AG09309 (cell line): ENCODE data around the gene NUPR1.
"Not testable (repeated sequence)": the region's sequence is repeated elsewhere in the genome, so short reads cannot be mapped to it uniquely, and the experiment has no call there.

Experiments used
- DNase-seq: peaks from one replicate; pipeline ENCODE4 v3.0.0-alpha.2; 2010; ENCODE audit warnings: low read depth
- H3K4me3 ChIP-seq: 2 replicates; pipeline ENCODE4 v1.5.1; 2011; ENCODE audit warnings: mild to moderate bottlenecking, low read depth, low read length, moderate library complexity; ENCODE audit not compliant: control insufficient read depth
- TF ChIP-seq, protein P1 (sequence below): IDR thresholded peaks from 2 replicates; pipeline ENCODE4 v1.5.1; 2011; ENCODE audit warnings: mild to moderate bottlenecking, low read depth, low read length, inconsistent platforms; ENCODE audit not compliant: insufficient read depth, control insufficient read depth; ENCODE audit errors: missing control alignments

Gene NUPR1

DNA sequence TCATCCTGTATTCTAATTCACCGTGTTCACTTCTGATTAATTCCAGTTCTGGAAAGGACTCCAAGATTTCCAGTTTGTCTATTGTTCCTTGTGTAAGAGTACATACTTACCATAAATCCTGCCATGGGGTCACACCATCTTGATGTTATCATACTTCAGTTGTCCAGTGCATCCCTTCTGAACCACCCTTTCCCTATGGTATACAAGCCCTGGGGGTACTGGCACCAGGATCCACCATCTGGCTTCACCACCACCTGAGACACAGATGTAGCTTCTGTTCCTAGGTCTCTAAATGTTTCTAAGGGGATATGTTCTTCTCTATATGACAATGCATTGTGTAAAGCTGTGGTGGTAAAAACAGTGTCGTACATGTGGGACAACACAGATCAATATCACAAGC is 36.2 kb upstream of the NUPR1 start:
- H3K4me3 ChIP-seq: no peak overlapping the region
- no peak for DNase-seq
- TF ChIP-seq, protein P1, sequence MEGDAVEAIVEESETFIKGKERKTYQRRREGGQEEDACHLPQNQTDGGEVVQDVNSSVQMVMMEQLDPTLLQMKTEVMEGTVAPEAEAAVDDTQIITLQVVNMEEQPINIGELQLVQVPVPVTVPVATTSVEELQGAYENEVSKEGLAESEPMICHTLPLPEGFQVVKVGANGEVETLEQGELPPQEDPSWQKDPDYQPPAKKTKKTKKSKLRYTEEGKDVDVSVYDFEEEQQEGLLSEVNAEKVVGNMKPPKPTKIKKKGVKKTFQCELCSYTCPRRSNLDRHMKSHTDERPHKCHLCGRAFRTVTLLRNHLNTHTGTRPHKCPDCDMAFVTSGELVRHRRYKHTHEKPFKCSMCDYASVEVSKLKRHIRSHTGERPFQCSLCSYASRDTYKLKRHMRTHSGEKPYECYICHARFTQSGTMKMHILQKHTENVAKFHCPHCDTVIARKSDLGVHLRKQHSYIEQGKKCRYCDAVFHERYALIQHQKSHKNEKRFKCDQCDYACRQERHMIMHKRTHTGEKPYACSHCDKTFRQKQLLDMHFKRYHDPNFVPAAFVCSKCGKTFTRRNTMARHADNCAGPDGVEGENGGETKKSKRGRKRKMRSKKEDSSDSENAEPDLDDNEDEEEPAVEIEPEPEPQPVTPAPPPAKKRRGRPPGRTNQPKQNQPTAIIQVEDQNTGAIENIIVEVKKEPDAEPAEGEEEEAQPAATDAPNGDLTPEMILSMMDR: no peak

DNA sequence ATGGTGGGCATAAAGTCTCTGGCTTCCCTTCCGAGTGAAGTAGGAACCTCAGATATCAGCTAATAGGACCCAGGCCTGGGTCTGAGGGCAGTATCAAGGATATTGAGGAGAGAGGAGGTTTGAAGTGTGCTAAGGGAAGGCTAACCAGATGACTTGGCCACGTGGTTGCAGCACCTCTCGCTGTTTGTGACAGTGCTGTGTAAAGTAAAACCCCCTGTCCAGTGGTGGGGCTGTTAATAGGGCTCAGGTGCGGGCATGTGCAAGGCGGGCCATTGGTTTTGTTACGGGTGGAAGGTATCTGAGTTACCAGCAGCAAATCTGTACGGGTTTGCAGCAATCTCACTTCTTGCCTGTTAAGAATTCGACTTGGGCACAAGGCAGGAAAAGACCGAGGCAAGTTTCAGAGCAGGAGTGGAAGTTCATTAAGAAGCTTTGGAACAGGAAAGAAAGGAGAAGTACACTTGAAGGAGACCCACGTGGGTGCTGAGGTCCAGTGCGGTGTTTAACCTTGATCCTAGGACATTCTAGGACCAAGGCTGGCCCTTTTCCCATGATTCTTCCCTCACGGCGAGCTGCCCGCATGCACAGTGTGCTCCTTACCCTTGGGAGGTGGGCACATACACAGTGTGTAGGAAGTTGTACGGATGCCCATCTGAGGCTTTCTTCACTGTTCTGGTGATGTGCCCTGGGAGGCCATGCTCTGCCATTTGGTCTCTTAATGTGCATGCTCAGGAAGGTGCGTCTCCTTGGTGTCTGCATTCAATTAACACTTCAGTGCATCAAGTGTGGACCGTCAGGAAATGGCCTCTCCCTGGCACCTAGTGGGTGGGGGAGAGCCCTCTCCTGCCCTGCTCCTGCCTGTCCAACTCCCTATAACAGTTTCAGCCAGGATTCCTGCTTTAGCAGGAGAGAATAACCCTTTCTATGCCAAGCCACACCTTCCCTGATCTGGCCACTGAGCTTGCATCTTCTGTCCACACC is 35.3 kb upstream of the NUPR1 start:
- no peak for DNase-seq
- TF ChIP-seq, protein P1: no peak

DNA sequence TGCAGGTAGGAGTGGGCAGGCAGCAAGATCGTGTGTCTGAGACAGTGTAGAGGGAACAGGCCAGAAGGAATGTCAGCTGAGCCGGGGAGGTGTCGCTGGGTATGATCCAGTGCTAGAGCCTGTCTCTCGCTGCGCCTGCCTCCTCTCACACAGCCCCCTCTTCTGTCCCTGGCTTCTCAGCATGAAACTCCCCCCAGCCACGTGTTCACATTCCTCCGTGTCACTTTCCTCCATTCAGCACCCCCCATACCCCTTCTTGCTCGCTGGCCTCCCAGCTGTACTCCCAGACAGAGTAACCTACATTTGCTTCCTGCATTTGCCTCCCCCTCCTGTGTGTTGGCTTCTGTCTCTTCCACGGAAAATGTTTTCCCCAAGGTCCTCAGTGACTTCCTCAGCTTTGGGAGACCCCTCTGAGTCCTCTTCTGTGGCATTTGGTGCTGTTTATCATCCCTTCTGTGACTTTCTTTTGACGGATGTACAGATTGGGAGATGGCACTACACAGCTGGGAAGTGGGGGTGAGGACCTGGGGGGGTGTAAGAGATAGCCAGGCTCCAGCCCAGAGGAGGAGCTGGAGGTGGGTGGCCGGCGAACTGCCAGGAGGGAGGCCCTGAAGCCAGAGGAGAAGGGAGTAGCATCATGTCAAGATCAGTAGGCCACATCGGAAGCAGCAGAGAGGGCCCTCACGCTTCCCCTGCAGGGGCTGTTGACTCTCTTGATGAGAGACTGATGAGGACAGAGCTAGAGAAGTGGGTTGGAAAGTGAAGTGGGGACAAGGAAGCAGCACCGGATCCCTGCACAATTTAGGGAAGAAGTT is 34.1 kb upstream of the NUPR1 start:
- no peak for DNase-seq
- no peak overlapping the region for H3K4me3 ChIP-seq
- TF ChIP-seq, protein P1: no peak

More for the DNA sequence above, 35.3 kb upstream of the NUPR1 start:
- H3K4me3 ChIP-seq: no peak overlapping the region

DNA sequence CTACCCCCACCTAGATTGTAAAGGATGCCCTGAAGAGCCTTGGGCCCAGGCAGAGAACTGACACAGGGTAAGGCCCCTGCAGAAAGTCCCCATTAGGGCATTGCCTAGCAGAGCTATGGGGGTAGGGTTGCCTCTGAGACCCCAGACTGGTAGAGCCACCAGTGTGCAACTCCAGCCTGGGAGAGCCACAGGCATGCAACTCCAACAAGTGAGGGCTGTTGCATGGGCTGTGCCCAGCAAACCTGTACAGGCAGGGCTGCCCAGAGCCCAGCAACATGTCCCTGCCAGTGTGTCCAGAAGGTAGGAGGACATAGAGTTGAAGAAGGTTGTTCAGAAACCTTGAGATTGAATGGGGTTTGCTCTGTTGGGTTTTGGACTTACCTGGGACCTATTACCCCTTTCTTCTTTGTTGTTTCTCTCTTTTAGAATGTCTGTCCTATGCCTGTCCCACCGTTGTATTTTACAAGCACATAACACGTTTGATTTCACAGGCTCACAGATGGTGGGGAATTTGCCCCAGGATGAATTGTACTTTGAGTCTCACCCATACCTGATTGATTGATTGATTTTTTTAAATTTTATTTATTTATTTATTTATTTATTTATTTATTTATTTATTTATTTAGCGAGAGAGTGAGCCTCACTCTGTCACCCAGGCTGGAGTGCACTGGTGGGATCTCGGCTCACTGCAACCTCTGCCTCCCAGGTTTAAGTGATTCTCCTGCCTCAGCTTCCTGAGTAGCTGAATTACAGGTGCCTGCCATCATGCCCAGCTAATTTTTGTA is 31.4 kb upstream of the NUPR1 start:
- no peak overlapping the region for H3K4me3 ChIP-seq
- DNase-seq: no peak
- TF ChIP-seq, protein P1: no peak

DNA sequence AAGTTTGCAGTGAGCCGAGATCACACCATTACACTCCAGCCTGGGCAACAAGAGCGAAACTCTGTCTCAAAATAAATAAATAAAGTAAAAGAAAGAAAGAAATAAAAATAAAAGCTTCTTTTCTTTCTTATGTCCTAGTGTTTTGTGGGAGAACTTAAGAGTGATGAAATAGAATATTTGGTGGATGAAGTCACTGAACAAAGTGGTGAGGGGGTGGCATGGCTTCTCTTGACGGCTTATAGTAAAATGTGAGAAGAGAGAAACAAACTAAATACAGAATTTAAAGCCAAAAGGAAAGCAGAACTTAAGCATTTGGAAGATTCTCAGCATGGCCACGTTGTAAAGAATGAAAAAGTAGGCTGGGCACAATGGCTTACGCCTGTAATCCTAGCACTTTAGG is 30.2 kb upstream of the NUPR1 start:
- no peak overlapping the region for H3K4me3 ChIP-seq
- TF ChIP-seq, protein P1: no peak
- DNase-seq: no peak

DNA sequence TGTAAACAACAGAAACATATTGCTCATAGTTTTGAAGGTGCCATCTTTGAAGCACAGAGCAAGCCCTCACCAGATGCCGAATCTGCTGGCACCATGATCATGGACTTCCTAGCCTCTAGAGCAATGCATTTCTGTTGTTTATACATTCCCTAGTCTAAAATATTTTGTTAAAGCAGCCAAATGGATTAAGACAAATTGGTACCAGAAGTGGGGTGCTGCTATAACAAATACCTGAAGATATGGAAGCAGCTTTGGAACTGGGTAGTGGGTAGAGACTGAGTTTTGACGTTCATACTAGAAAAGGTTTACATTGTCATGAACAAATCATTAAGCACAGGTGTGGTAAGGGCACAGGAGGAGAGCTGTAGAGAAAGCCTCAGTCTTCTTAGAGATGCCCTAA is 28.5 kb upstream of the NUPR1 start:
- TF ChIP-seq, protein P1: no peak
- no peak for DNase-seq
- H3K4me3 ChIP-seq: no peak overlapping the region

DNA sequence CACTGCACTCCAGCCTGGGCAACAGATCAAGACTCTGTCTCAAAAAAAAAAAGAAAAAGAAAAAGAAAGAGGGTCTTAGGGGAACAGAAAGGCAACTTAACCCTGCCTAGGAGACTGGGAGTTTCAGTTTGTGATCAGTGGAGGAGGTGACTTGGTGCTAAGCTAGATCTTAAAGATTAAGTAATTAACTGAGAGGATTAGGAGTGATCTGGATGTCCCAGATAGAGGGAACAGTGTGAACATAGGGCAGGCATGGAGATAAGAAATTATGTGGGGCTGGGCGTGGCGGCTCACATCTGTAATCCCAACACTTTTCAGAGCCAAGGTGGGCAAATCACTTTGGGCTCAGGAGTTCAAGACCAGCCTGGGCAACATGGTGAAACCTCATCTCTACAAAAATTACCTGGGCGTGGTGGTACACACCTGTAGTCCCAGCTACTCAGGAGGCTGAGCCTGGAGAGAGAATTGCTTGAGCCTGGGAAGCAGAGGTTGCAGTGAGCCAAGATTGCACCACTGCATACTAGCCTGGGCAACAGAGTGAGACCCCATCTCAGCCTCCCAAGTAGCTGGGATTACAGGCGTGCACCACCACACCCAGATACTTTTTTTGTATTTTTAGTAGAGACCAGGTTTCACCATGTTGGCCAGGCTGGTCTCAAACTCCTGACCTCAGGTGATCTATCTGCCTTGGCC is 27.6 kb upstream of the NUPR1 start:
- not testable (repeated sequence) for H3K4me3 ChIP-seq, DNase-seq
